NCI-H1930 (cell line): ENCODE data around the gene SERPINA4.
A peak's percentile ranks its signal among the peaks of the same experiment; 100 is the strongest.

Experiments used
- DNase-seq, 2 experiments: peaks; one replicate each; lab custom pipeline; 2025; lab: John Stamatoyannopoulos, UW

Gene SERPINA4

DNA sequence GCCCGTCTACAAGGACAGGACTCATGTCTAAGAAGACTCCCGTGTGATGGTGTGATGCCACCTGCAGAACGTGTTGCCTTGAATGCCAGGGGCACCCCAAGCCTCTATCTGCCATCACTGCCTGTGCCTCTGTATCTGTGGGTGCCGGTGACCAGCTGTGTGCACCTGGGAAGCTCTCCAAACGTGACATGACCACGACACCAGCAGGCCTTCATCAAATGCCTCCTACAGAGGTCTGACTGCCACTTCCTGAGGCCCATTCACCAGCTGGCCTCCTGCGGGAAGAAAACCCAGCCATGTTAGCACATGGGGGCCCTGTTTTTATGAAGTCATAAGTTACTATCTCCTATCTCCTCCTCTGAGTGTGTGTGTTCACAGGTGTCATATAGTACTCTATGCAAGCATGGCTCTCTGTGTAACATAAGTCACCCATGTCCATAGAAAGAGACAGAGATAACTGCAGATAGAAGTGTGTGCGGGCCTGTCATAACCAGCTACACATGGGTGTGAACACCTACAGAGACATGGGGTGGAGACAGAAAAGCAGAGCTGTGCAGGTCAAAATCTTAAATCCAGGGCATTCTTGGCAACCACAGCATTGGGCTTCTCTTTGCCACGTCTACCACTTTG lies 18.3 kb upstream of the SERPINA4 start:
- no peak for DNase-seq

DNA sequence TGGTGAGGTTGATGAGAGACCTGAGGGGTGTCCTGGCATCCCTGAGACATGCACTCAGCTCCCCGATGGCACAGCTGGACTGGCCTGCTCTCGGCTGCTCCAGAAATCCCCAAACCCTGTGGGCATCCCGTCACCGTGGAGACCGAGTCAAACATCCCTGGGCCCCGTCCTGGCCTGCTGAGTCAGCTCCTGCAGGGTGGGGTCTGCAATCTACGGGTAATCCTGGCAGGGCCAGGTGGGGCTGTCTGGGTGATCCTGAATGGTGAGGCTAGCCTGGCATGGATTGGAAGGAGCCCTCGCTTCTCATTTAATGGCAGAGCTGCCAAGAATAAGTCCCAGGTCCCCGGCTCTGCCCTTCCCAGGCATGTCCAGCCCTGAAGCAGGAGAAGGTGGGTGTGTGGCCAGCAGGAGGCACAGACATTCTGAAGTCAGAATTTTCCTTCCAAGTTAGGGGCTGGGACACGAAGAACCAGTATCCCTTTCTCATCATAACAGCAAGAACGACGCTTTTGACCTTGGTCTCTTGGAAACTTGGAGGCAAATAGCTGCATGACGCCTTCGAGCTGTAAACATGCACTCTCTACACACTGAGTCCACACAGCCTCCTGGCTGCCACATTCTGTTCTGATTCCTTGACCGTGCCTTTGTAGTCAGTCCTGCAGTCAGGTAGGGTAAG lies 17.7 kb upstream of the SERPINA4 start:
- DNase-seq = no peak

DNA sequence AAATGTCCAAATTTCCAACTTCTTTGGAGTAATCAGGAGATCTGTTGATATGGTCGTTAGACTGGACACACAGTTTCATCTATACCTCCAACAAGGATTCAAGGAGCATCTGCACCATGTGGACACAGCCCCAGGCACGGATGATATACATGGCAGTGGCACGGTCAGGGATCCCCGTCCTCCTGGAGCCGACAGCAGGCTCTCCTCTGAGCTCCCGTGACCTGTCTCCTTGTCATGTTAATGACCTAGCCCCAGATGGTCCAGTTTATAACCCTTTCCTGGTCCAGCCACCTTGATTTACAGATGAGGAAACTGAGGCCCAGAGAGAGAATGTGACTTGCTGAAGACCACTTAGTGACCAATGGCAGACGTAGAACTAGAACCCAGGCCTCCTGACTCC lies 16.5 kb upstream of the SERPINA4 start:
- no peak for DNase-seq

DNA sequence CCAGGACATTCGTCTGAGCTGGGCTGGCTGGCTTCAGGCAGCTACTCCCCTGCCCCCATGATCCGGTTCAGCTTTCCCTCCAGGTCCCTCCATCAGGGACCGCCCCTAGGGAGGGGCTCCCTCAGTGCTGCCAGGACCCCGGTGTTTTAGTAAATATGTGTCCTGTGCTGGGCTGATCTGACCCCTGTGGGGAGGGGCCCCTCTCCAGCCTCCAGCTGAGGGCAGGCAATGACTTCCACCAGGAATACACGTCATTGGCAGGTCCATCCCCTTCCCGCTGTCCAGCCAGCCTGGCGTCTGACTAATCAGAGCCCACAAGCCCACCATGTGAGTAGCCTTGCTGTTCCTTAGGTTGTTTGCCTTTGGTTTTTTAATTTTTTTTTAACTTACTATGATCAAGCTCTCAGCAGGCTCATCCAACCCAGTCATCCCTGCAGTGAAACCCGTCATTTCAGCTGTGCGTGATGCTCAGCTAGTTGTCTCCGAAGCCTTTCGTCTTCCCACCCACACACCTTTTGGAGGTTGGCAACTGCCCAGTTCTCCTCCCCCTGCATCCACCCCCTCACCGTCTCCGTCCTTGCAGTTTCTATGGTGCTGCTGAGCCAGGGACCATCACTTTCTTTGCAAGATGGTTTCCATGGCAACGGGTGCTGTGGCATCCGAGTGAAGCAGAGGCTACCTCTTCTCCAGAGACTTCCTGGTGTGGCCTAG lies 16.0 kb upstream of the SERPINA4 start:
- no peak for DNase-seq

DNA sequence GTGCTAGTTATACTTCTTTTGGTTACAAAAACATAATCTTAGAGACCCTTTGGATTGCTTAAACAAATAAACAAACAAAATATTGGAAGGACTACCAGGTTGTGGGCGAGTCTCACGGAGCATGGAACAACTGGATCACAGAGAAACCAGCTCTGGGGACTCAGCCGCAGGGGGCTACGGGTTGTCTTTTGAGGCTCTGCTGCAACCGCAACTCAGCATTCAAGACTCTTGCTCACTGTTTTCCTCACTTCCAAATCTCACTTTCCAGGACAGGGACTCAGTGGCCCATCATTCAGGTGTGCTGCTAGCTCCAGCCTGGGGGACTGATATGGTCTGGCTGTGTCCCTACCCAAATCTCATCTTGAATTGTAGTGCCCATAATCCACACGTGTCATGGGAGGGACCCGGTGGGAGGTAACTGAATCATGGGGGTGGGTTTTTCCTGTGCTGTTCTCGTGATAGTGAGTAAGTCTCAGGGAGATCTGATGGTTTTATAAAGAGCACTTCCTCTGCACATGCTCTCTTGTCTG lies 14.0 kb upstream of the SERPINA4 start:
- DNase-seq = no peak

DNA sequence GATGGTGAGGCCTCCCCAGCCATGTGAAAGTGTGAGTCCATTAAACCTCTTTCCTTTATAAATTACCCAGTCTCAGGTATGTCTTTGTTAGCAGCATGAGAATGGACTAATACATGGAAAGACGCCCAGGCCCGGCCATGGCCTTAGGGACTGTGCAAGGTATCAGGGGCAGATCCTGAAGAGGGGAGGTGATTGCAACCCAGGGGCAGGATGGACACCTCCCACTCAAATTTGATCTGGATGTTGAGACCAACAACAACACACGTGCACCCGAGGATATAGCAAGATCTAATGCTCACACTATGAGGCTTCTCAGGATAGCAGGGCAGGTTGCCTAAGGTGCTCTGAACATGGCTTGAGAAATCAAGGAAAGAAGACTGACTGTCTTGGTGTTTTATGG lies 13.5 kb upstream of the SERPINA4 start:
- DNase-seq = no peak

DNA sequence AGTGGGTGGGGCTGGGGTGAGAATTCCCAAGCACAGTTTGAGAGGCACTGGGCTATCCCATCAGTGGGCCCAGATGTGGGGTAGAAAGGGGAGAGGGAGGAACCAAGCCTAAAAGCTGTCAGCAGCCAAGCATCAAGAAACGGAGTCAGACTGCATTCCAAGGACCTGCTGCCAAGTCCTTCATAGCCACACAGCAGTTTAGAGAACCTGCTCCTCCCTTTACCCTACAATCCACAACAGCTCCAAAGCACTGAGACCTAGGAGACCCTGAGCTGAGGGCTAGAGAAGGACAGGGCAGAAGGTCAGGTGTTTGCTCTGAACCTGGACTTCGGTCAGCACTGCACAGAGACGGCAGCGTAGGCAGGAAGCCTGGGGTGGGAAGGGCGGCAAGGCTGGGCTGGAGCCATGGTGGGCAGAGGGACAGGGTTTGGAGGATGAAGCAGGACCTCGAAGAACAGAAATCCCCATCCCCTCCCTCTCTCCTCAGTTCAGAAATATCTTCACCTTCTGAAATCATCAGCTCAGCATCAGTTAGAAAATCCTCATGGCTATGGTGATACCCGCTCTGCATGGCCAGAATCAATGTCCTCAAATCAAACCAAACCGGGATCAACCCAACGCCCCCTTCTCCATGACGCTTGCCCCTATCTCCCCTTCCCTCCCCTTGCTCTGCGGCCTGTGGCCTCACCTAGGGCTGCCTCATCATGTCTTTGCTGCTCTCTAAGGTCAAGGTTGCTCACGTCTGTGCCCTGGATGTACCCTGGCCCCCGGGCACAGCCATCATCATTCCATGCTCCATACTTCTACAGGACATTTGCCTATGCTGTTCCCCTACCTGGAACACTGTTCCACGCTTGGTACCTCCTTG lies 12.9 kb upstream of the SERPINA4 start:
- DNase-seq = no peak

DNA sequence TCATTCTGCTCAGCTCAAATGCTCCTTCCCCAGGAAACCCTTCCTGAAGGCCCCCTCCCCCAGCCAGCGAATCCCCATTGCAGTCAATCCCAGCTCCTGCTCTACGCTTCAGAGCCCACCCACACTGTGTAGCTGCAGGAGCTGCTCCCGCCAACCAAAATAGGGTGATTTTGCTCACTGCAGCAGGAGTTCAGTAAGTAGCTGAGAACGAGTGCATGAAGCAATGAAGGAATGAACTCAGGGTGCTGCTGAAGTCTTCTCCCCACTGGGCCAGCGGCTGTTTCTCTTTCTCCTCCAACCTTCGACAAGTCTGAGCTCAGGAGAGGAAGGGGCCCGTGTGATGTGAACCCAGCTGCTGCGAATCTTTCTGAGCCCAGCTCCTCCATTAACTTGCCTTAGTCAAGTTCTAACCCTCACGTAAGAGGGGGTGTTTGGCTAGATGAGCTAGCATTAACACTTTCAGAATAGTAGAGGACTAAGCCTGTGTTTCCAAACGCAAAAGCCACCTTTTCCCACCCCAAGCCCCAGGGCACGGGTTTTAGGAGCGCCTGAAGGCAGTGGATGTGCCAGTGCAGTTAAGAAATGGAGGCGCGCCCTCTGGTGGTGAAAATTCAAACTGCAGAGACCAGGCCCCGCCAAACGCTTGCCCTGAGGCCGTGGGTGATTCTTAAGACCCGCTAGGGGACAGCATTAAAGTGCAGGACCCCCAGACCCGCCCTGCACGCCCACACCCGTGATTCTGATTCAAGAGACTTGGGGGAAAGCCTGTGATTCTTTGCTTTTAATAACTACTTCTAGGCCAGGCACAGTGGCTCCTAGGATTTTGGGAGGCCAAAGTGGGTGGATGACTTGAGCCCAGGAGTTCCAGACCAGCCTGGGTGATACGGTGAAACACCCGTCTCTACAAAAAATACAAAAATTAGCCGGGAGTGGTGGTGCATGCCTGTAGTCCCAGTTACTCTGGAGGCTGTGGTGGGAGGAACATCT lies 11.9 kb upstream of the SERPINA4 start:
- peak in 1 of 2 experiments; percentile 33 for DNase-seq

DNA sequence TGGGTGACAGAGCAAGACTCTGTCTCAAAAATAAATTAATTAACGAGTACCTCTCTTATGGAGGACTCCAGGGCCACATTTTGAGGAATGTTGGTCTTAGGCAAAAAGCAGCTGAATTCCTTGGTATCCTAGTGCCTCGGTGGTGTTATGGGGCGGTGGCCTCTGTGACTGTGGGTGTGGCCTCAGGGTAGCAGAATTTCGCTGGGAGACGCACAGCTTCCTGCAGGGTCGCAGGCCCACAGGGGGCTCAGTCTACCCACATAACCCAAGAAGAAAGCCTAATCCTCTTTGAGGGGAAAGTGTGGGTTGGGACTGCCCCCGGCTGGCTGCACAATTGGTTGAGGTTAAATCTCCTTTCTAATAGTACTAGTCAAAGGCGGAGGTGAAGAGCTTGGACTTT lies 11.2 kb upstream of the SERPINA4 start:
- no peak for DNase-seq

DNA sequence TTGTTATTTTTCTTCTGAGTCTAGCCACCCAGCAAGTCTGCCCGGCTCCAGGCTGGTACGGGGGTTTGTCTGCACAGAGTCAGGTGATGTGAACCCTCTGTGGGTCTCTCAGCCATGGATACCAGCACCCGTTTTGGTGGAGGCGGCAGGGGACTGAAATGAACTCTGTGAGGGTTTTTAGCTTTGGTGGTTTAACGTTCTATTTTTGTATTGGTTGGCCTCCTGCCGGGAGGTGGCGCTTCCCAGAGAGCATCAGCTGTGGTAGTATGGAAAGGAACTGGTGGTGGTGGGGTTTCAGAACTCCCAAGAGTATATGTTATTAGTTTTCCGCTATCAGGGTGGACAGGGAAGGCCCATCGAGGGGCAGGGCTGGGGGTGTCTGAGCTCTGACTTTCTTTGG lies 5.3 kb upstream of the SERPINA4 start:
- no peak for DNase-seq

DNA sequence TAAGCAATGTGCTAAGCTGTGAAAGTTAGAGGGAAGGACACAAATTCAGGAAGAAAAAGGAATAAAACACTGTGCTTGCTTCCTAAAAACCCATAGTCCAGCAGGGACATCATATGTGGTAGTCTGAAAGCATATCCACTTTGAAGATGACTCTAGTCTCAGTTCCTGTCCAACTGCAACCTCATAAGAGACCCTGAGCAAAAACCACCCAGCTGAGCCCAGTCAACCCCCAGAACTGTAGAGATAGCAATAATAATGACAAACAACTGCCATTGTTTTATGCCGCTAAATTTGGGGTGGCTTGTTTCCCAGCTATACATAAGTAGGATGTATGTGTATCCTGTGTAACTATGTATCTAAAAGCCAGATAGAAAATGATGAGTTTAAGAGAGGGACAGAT lies 3.9 kb upstream of the SERPINA4 start:
- DNase-seq = no peak

DNA sequence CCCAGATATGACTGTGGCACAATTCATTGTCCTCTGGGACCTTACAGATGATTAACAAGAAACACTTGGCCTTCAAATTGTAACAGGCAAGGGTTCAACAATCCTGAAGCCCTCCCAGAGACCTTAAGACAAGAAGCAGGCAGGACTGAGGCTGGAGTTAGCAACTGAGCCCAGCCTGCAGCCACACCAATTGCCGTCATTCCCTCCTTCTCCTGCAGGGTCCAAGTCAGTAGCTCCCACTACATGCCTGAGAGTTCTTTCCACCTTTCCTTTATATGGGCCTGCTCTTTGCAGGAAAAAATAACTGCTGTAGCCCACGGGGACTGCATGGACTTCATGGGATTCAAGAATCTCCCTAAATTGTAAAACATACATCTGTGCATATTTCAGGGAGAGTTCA lies 2.4 kb upstream of the SERPINA4 start:
- no peak for DNase-seq

DNA sequence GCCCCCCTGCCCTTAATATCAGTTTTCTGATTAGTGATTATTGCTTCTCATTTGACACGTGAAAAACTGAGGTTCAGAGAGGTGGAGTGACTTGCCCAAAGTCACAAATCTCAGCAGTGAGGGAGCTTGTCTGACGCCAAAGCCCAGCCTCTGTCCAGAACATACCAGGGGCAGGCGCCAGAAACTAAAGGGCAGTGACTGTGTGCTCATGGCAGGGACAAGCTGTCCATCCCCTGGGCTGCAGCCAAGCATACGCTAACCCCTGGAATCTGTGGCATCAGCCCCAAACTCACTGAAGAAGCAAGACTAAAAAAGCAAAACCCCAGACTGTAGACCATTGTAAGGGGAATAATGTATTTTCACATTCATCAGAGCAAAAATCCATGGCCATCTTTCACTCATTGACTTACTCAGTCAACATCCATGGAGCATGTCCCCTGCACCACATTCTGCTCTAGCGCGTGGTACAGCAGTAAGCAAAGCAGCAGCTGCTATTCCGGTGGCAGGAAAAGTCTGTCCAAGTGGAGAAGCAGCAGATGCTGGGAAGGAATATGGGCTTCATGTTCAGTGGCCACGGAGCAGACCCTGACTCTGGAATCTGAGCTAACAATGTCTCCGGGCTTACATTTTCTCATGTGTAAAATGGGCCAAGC lies 1.5 kb upstream of the SERPINA4 start:
- DNase-seq = no peak

DNA sequence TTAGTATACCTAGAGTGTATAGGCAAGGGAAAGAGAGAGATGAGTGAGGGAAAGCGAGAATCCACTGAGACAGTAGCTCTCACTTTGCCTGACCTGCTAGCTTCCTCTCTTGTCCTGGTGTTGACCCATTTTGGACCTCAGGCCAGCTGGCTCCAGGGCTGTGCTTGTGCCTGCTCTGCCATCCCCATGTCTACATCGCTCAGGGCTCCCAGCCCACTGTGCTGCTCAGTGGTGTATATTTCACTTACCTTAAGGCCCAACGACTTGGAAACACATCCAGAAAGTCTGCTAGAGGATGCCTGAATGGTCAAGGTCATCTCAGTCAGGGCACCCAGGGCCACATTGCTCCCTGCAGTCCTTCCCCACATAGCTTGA lies 964 bp upstream of the SERPINA4 start:
- no peak for DNase-seq

DNA sequence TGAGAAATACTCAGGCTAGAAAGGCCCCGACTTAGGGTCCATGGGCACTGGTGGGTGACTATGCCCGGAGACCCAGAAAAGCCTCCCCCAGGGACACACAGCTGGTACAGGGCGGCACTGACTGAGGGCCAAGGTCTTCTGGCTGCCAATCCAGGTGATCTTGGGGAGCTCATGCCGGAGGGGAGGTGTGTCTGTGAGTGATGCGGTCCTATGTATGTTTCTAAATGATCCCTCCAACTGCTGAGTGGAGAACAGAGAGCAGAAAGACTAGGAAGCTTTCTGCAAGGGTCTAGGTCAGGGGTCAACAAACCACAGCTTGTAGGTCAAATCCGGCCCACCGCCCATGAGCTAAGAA lies 391 bp downstream of the SERPINA4 start:
- DNase-seq = no peak

DNA sequence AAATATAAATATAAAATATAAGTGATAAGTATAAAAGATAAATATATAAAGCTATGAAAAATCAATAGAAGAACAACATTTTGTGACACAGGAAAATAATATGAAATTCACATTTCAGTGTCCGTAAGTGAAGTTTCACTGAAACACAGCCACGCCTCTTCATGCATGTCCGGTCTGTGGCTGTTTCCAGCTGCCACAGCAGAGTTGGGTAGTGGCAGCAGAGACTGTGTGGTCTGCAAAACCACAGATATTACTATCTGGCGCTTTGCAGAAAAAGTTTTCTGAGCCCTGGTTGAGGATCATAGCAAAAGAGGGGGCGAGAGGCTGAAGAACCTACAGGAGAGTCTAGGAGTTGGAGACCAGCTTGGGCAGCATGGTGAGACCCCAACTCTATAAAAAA lies 780 bp downstream of the SERPINA4 start:
- DNase-seq = no peak

DNA sequence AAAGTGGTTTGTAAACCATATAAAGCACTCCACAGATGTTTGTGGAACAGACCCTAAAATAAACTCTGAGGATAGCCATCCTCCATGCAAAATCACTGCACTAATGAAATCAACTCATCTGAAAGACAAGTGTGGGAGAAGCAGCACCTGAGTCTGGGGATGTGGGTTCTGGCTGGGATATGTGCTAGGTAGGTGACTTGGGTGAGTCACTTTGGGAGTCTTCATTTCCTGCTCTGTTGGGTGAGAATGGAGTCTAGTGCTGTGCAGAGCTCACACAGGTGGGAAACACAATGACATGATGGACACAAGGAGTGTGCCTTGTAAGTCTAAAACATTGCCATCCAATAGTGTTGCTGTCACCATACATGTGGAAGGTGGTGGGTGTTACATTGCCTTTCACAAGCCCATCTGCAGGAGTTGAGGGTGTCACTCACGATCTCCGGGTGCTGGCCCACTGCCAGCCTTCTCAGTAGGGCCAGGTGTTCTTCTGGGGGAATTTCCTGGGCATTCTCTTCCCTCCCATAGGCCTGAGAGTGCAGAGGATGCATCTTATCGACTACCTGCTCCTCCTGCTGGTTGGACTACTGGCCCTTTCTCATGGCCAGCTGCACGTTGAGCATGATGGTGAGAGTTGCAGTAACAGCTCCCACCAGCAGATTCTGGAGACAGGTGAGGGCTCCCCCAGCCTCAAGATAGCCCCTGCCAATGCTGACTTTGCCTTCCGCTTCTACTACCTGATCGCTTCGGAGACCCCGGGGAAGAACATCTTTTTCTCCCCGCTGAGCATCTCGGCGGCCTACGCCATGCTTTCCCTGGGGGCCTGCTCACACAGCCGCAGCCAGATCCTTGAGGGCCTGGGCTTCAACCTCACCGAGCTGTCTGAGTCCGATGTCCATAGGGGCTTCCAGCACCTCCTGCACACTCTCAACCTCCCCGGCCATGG lies 2.0 kb downstream of the SERPINA4 start:
- no peak for DNase-seq

DNA sequence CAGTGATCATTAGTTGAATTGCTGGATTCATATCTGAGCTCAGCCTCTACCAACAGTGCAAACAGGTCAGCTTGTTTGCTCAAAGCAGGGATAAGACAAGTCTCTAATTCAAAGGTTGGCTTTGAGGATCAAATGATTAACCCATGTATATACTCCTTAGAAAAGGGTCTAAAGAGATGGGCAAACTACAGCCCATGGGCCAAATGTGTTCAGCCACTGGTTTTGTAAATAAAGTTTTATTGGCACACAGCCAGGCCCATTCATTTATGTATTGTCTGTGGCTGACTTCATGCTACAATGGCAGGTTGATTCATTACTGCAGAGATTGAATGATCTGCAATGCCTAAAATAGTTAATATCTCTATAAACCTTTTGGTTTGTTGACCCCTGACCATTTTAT lies 3.1 kb downstream of the SERPINA4 start:
- no peak for DNase-seq

DNA sequence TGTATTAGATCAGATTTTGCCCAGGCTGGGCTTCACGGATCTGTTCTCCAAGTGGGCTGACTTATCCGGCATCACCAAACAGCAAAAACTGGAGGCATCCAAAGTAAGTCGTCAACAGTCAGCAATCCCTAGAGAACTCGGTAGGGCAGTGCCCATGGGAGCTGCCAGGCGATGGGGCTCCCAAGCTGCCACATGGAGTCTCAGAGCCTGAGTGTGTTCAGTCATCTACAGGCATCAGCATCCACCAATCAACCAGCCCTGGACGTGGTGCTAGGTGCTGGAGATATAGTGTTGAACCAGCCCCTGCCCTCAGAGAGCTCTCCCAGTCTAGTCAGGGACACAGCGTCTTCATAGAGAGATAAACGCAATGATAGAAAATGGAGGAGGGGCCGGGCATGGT lies 6.9 kb downstream of the SERPINA4 start:
- no peak for DNase-seq
